ENCODE measurements around the gene BICRA. TPM values are rescaled to one million over a fixed set of nuclear protein-coding genes. Genes with fewer than 3 reads are reported as not detected.

BICRA gene
- total and polyA plus RNA-seq, 4 donors, result 6.1 to 16.1 (median 6.7) TPM

DNA sequence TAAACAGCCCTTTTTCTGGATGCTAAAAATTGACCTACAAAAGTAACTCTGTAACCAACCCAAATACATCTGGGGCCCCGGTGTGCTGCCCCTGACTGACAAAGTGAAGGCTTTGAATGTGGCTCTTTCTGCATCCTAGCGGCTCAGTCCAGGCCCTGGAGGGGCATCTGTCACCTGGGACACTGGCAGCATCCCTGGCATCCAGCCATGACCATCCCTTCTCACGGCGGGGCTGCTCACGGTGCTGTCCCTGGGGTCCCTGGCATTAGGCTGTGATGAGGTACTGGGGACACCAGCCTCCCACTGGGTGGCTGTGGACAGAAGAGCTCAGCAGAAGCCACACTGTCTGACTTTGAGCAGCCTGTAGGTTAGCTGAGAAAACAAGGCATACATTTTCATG is 34.3 kb downstream of the BICRA start:
- no peak for TF ChIP-seq CTCF (IDR thresholded peaks at IDR 0.05; ENCODE audit: control extremely low read depth, extremely low read depth)
- H3K9me3 ChIP-seq (ENCODE audit: control insufficient read depth in 4 of 4, insufficient read depth in 3 of 4, low read length in 3 of 4), result no peaks in the 10 kb centered on the region
- no peaks in the 10 kb centered on the region for H3K27me3 ChIP-seq (ENCODE audit: control insufficient read depth in 3 of 3, insufficient read depth in 3 of 3, low read length in 2 of 3)
- no peak overlapping the region for H3K4me3 ChIP-seq
- H3K36me3 ChIP-seq (ENCODE audit: control insufficient read depth in 4 of 4, insufficient read depth in 4 of 4, low read length in 4 of 4), result peaks cover 0 to 10% (median 5%) of the 10 kb centered on the region in 4 donors
- no peak overlapping the region for H3K9ac ChIP-seq (ENCODE audit: insufficient read depth in 1 of 2, low read length in 2 of 2)
- DNase-seq (no peak), ATAC-seq (ENCODE audit: insufficient read depth, low FRiP score) (no peak)
- 92% methylated on average over 5 of the region's 5 CpGs for WGBS, 2 donors
- H3K4me1 ChIP-seq (ENCODE audit: control insufficient read depth in 5 of 5, insufficient read depth in 5 of 5, low read length in 5 of 5), result peaks cover 0 to 14% (median 5%) of the 10 kb centered on the region in 5 donors
- peak overlapping the region in 1 of 2 donors; percentile 32 for H3K27ac ChIP-seq (ENCODE audit: low read depth in 1 of 2, low read length in 1 of 2)

- peaks cover 0 to 10% (median 5%) of the 10 kb centered on the region in 4 donors for H3K36me3 ChIP-seq (ENCODE audit: control insufficient read depth in 4 of 4, insufficient read depth in 4 of 4, low read length in 4 of 4)
- WGBS, 2 donors, result 96 to 100% methylated on average over 1 of the region's 1 CpG
- ATAC-seq (ENCODE audit: insufficient read depth, low FRiP score), result no peak
- DNase-seq, result no peak
- H3K4me1 ChIP-seq (ENCODE audit: control insufficient read depth in 5 of 5, insufficient read depth in 5 of 5, low read length in 5 of 5), result peaks cover 0 to 12% (median 5%) of the 10 kb centered on the region in 5 donors
- no peak overlapping the region for H3K27ac ChIP-seq (ENCODE audit: low read depth in 1 of 2, low read length in 1 of 2)
- no peak overlapping the region for H3K9ac ChIP-seq (ENCODE audit: insufficient read depth in 1 of 2, low read length in 2 of 2)
- no peak for TF ChIP-seq CTCF (IDR thresholded peaks at IDR 0.05; ENCODE audit: control extremely low read depth, extremely low read depth)
- no peak overlapping the region for H3K4me3 ChIP-seq
- H3K27me3 ChIP-seq (ENCODE audit: control insufficient read depth in 3 of 3, insufficient read depth in 3 of 3, low read length in 2 of 3), result no peaks in the 10 kb centered on the region
- no peaks in the 10 kb centered on the region for H3K9me3 ChIP-seq (ENCODE audit: control insufficient read depth in 4 of 4, insufficient read depth in 3 of 4, low read length in 3 of 4)
These were observed 35.3 kb downstream of the BICRA start for GRCh38 chr19:47644199-47644598.

GRCh38 chr19:47644743-47645482 is 36.0 kb downstream of the BICRA start:
- peaks cover 0 to 12% (median 5%) of the 10 kb centered on the region in 5 donors for H3K4me1 ChIP-seq (ENCODE audit: control insufficient read depth in 5 of 5, insufficient read depth in 5 of 5, low read length in 5 of 5)
- no peak for DNase-seq
- H3K27ac ChIP-seq (ENCODE audit: low read depth in 1 of 2, low read length in 1 of 2), result no peak overlapping the region

More at GRCh38 chr19:47644743-47645482, 36.0 kb downstream of the BICRA start:
- no peaks in the 10 kb centered on the region for H3K27me3 ChIP-seq (ENCODE audit: control insufficient read depth in 3 of 3, insufficient read depth in 3 of 3, low read length in 2 of 3)
- H3K9ac ChIP-seq (ENCODE audit: insufficient read depth in 1 of 2, low read length in 2 of 2), result no peak overlapping the region
- no peak for TF ChIP-seq CTCF (IDR thresholded peaks at IDR 0.05; ENCODE audit: control extremely low read depth, extremely low read depth)
- no peak overlapping the region for H3K4me3 ChIP-seq
- no peaks in the 10 kb centered on the region for H3K9me3 ChIP-seq (ENCODE audit: control insufficient read depth in 4 of 4, insufficient read depth in 3 of 4, low read length in 3 of 4)
- 61 to 66% methylated on average over 18 of the region's 18 CpGs for WGBS, 2 donors
- H3K36me3 ChIP-seq (ENCODE audit: control insufficient read depth in 4 of 4, insufficient read depth in 4 of 4, low read length in 4 of 4), result peaks cover 0 to 10% (median 5%) of the 10 kb centered on the region in 4 donors
- ATAC-seq (ENCODE audit: insufficient read depth, low FRiP score), result no peak
